ENCODE results near the gene DHRS7B. TPM values are rescaled to one million over a fixed set of nuclear protein-coding genes. Genes with fewer than 3 reads are reported as not detected.

Gene DHRS7B
- polyA plus RNA-seq, 1 experiment, result 12.5 TPM

GRCh38 chr17:21183468-21183867 lies 56.7 kb downstream of the DHRS7B start:
- no peak for TF ChIP-seq CTCF (IDR thresholded peaks at IDR 0.05; ENCODE audit: low read depth, low read length)
- ChIA-PET CTCF (no interaction called here), POLR2A (no interaction called here)
- no peak for DNase-seq (ENCODE audit: low read depth, low spot score)
- H3K27me3 ChIP-seq (ENCODE audit: control insufficient read depth, insufficient read depth, low read length), result no peaks in the 10 kb centered on the region
- no peak overlapping the region for H3K4me3 ChIP-seq (ENCODE audit: low read depth, low read length)
- H3K9me3 ChIP-seq (ENCODE audit: control insufficient read depth, insufficient read depth, low read length), result no peaks in the 10 kb centered on the region
- H3K27ac ChIP-seq (ENCODE audit: low read depth, low read length), result no peak overlapping the region

- no peak for DNase-seq (ENCODE audit: low read depth, low spot score)
- Histone ChIP-seq H3K27ac (ENCODE audit: low read depth, low read length) (no peak overlapping the region), H3K4me3 (ENCODE audit: low read depth, low read length) (no peak overlapping the region), H3K9me3 (ENCODE audit: control insufficient read depth, insufficient read depth, low read length) (no peaks in the 10 kb centered on the region), H3K27me3 (ENCODE audit: control insufficient read depth, insufficient read depth, low read length) (no peaks in the 10 kb centered on the region)
- ChIA-PET POLR2A (no interaction called here), CTCF (no interaction called here)
- no peak for TF ChIP-seq CTCF (IDR thresholded peaks at IDR 0.05; ENCODE audit: low read depth, low read length)
These were observed 57.8 kb downstream of the DHRS7B start for GRCh38 chr17:21184570-21184969.

GRCh38 chr17:21185061-21185460 lies 58.3 kb downstream of the DHRS7B start:
- ChIA-PET CTCF (no interaction called here), POLR2A (no interaction called here)
- DNase-seq (ENCODE audit: low read depth, low spot score), result no peak
- no peaks in the 10 kb centered on the region for H3K9me3 ChIP-seq (ENCODE audit: control insufficient read depth, insufficient read depth, low read length)
- H3K27me3 ChIP-seq (ENCODE audit: control insufficient read depth, insufficient read depth, low read length), result no peaks in the 10 kb centered on the region
- H3K4me3 ChIP-seq (ENCODE audit: low read depth, low read length), result no peak overlapping the region
- no peak for TF ChIP-seq CTCF (IDR thresholded peaks at IDR 0.05; ENCODE audit: low read depth, low read length)
- H3K27ac ChIP-seq (ENCODE audit: low read depth, low read length), result no peak overlapping the region

- ChIA-PET CTCF (no interaction called here), POLR2A (interaction anchor here (0.6 kb wide), 1 partner anchor 71 kb away, joined by 5 read pairs; no protein-coding TSS in a partner anchor)
- TF ChIP-seq CTCF (IDR thresholded peaks at IDR 0.05; ENCODE audit: low read depth, low read length), result no peak
- Histone ChIP-seq H3K27ac (ENCODE audit: low read depth, low read length) (no peak overlapping the region), H3K27me3 (ENCODE audit: control insufficient read depth, insufficient read depth, low read length) (no peaks in the 10 kb centered on the region), H3K4me3 (ENCODE audit: low read depth, low read length) (no peak overlapping the region), H3K9me3 (ENCODE audit: control insufficient read depth, insufficient read depth, low read length) (no peaks in the 10 kb centered on the region)
- no peak for DNase-seq (ENCODE audit: low read depth, low spot score)
These were observed 59.8 kb downstream of the DHRS7B start for GRCh38 chr17:21186399-21187187.

- ChIA-PET POLR2A (no interaction called here), CTCF (interaction anchor here (1.1 kb wide), 1 partner anchor 60 kb away, joined by 3 read pairs; no protein-coding TSS in a partner anchor)
- DNase-seq (ENCODE audit: low read depth, low spot score), result no peak
- no peak overlapping the region for H3K27ac ChIP-seq (ENCODE audit: low read depth, low read length)
- H3K4me3 ChIP-seq (ENCODE audit: low read depth, low read length), result no peak overlapping the region
- H3K9me3 ChIP-seq (ENCODE audit: control insufficient read depth, insufficient read depth, low read length), result no peaks in the 10 kb centered on the region
- no peaks in the 10 kb centered on the region for H3K27me3 ChIP-seq (ENCODE audit: control insufficient read depth, insufficient read depth, low read length)
- no peak for TF ChIP-seq CTCF (IDR thresholded peaks at IDR 0.05; ENCODE audit: low read depth, low read length)
These were observed 62.6 kb downstream of the DHRS7B start for GRCh38 chr17:21189361-21189760.
